H1 (cell line): ENCODE data around the gene PDE6B. TPM values are rescaled to one million over a fixed set of nuclear protein-coding genes. Genes with fewer than 3 reads are reported as not detected.

ENCODE experiments used
- CTBP2 ChIP-seq: IDR thresholded peaks from 2 replicates; pipeline ENCODE4 v1.7.0; 2011; ENCODE audit warnings: borderline replicate concordance, mild to moderate bottlenecking, moderate library complexity, mixed read lengths, low read length; ENCODE audit not compliant: insufficient read depth, insufficient read length
- CTCF ChIP-seq, 3 experiments: IDR thresholded peaks; 1 replicate in 2 of 3; 2 replicates in 1 of 3; pipeline versions ENCODE4 v1.5.1 to v1.6.1; 2011; ENCODE audit warnings: low read length in 3 of 3, mild to moderate bottlenecking in 3 of 3, inconsistent platforms in 2 of 3, low read depth in 1 of 3, moderate library complexity in 1 of 3; ENCODE audit not compliant: insufficient read depth in 1 of 3; ENCODE audit errors: control extremely low read depth in 1 of 3
- EZH2 ChIP-seq: fragments of 200-600 bp; sonication (generic); IDR thresholded peaks from 2 replicates; pipeline ENCODE4 v1.7.1; 2012; ENCODE audit warnings: low read depth, mild to moderate bottlenecking, moderate library complexity, low read length, inconsistent platforms; ENCODE audit not compliant: severe bottlenecking
- NANOG ChIP-seq: IDR thresholded peaks from 2 replicates; pipeline ENCODE4 v1.6.1; 2011; ENCODE audit warnings: low read length, low read depth, mild to moderate bottlenecking, inconsistent platforms; ENCODE audit not compliant: insufficient read depth, poor library complexity, severe bottlenecking
- SRF ChIP-seq: IDR thresholded peaks from 2 replicates; pipeline ENCODE4 v1.6.1; 2011; ENCODE audit warnings: mild to moderate bottlenecking, low read depth, low read length, moderate library complexity
- TCF12 ChIP-seq: IDR thresholded peaks from 2 replicates; pipeline ENCODE4 v1.6.1; 2011; ENCODE audit warnings: low read depth, mild to moderate bottlenecking, low read length
- USF2 ChIP-seq: IDR thresholded peaks from 2 replicates; pipeline ENCODE4 v1.6.1; 2011; ENCODE audit warnings: low read length, improper control_type of control experiment
- polyA plus RNA-seq, 7 experiments: library from polyadenylated mRNA; depleted of rRNA in 3 of 7; stranded (reverse) in 5 of 7; unstranded in 2 of 7; fragments of >200 nt in 5 of 7; fragments of 200-250 nt in 2 of 7; gene quantifications; 1 replicate in 5 of 7; 2 replicates in 1 of 7; 4 replicates in 1 of 7; pipeline versions ENCODE4 v1.2.1 to v1.2.3, GENCODE V29; 2011 to 2013; ENCODE audit warnings: missing spikeins in 2 of 7, mixed read lengths in 2 of 7
- total RNA-seq: library from RNA; stranded (reverse); fragmentation: NEBNext Ultra II Directional; extraction: Animal tissue kit (Norgen Biotek cat#: 25700); gene quantifications from 2 replicates; pipeline ENCODE4 v1.2.1, GENCODE V29; 2021

Gene PDE6B
- total and polyA plus RNA-seq, 2 of the 8 experiments (the other 6 are each of a cell fraction or from before 2014, with no cell fraction given) = 4.1 to 8.4 TPM

- TF ChIP-seq EZH2 = no peak
- TF ChIP-seq CTBP2 = no peak
- TF ChIP-seq CTCF (IDR thresholded peaks at IDR 0.05; ENCODE audit: control extremely low read depth in 1 of 3, insufficient read depth in 1 of 3, low read depth in 1 of 3, low read length in 3 of 3) = no peak
- TF ChIP-seq TCF12 = no peak
- TF ChIP-seq NANOG = no peak
- no peak for TF ChIP-seq SRF
- TF ChIP-seq USF2 = no peak
Measured at GRCh38 chr4:704198-704891, 79.0 kb downstream of the PDE6B start (continued).
